IMR-90 (cell line): ENCODE data around the gene DNAAF2. TPM values are rescaled to one million over a fixed set of nuclear protein-coding genes. Genes with fewer than 3 reads are reported as not detected.

ENCODE experiments used
- ELK1 ChIP-seq: fragments of 150-350 bp; IDR thresholded peaks from 2 replicates; pipeline ENCODE4 v1.6.1; 2016; ENCODE audit warnings: low read depth, mild to moderate bottlenecking, low read length, moderate library complexity, borderline replicate concordance
- polyA plus RNA-seq, 3 experiments: library from polyadenylated mRNA; depleted of rRNA; stranded (reverse); fragments of >200 nt; gene quantifications; 2 replicates each; pipeline ENCODE4 v1.2.3, GENCODE V29; 2012; ENCODE audit warnings: low replicate concordance in 1 of 3
- total RNA-seq: library from RNA; depleted of rRNA; stranded (reverse); fragments of >200 nt; gene quantifications from 2 replicates; pipeline ENCODE4 v1.2.3, GENCODE V29; 2012

Gene DNAAF2
- total and polyA plus RNA-seq, 2 of the 4 experiments (the other 2 are of a cell fraction), result 4.1 to 4.7 TPM

GRCh38 chr14:49586673-49587460, 48.2 kb downstream of the DNAAF2 start (continued):
- TF ChIP-seq ELK1, result no peak
